Measurements from ENCODE around the gene IQGAP2.

IQGAP2 gene

DNA sequence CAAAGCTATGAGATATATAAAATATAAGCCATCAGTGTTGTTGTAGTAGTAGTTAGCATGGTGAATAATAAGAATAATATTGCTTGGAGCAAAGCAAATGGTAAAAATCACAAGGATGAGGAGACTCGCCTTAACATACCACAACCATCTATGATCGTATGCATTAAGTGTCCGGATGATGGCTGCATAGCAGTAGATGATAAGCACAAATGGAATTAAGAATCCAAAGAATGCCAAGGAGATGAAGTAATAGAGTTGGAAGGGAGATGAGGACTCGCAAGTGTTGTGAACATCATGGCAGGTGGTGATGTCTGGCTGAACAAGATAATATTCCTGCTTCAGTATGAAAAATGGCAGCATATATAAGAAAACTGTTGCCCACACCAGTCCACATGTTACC is 214.6 kb downstream of the IQGAP2 start:
- no peak for DNase-seq

DNA sequence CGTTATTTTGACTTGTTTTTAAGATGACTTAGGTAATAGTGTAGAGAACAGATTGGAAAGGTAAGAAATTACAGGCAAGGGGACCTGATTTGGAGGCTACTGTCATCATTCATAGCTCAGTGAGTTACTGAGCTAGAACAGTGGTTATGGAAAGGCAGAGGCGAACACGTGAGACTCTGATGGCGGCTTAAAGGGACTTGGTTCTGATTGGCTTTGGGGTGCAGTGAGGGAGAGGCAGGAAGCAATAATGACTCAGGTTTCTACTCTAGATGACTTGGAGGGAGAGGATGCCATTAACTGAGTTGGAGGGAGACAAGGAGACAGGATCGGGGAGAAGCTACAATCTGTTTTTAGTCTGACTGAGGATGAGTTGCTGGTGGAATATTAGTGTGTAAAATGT is 217.1 kb downstream of the IQGAP2 start:
- no peak for DNase-seq

DNA sequence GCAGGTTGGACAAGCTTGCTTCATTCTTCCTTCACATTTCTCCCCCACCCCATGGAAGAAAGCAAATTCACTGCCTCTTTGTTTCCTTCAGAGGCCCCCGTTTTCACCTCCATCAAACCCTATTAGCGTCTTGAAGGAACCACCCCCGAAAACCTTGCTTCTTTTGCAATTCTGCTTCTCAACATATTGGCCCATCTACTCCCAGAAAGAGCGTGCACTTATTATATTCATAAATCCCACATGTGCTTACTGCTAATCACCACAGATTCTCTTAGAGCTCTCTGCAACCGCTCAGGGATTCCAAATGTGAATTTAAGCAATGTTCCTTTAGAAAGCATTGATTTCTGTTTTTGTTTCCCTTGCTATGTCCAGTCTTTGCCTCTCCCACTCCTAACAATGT is 219.0 kb downstream of the IQGAP2 start:
- no peak for DNase-seq

DNA sequence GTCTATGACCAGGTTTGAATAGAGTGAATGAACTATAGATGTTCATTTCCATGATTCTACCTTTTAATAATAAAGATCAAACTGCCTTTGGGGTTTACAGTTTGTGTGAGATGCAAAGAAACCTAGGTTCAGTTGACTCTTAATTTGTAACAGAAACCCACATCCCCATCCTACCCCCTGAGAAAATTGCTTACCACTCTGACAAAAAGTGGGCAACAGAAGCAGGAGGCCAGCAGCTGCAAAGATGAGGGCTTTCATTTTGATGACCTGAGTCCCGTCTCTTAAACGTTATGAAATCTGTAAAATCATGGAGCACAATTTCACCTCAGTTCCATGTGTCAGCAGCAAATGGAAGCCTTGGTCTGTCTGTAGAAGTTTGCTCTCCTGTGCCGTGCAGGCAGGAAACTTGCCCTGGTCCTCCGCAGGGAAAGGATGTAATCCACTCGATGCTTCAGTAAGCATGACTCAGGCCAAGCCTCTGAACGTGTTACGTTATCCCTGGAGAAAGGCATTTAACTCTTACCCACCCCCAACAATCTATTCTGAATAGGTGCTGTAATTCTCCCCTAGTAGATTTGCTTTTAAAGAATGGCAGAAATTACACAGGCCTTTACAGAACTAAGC is 220.0 kb downstream of the IQGAP2 start, which contains the start of gene F2RL2:
Gene F2RL2 (minus strand): TSS at position 431 of the 624 bp plus-strand sequence. CDS start 173 bp downstream, at position 258.
- no peak for DNase-seq

DNA sequence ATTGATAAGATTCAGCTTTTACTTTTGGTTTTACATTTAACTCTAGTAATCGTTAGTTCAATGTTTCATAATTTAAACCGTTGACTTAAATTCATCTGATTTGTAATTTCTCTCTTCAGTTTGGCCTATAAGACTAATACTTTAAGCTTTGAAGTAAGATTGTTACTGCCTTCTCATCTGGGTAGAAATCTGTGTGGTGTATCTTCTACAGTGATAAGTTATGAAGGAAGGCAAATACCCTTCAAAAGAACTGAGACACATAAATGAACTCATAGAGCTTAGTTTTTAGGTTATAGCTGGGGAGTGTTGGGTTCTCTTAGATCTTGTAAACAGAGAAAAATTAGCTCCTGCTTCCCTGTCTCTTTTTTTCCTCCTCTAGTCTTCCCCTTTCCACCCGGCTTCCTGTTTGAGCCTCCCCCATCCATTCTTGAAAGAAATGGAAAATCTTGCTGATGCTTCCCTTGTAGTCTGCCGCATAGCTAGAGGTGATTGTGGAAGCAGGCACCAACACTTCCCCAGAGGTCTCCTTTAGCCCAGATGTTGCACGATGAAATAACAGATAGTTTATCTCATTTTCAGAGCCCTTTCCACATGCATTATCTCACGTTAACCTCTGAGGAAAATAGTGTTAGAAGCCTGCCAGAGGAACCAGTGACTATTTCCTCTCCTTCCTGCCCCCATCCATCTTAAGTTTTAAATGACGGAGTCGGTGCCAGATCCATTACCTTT is 222.2 kb downstream of the IQGAP2 start:
- DNase-seq, result no peak

DNA sequence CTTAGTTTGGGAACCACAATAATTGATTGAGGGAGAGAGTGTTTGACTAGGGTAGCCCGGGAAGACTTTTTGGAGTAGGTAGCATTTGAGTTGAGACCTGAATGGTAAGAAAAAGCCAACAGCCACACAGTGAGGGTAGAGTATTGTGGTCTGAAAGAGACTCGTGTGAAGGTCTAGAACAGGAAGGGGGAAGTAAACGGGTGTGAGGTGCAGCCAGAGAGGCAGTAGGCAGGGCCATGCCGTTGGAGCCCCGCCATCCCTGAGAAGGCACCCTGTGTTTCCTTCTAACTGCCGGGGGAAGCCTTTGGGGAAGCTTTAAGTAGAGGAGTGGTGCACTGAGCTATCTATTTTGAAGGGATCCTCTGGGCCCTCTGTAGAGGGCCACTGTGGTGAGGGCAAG is 223.7 kb downstream of the IQGAP2 start:
- DNase-seq, result no peak

DNA sequence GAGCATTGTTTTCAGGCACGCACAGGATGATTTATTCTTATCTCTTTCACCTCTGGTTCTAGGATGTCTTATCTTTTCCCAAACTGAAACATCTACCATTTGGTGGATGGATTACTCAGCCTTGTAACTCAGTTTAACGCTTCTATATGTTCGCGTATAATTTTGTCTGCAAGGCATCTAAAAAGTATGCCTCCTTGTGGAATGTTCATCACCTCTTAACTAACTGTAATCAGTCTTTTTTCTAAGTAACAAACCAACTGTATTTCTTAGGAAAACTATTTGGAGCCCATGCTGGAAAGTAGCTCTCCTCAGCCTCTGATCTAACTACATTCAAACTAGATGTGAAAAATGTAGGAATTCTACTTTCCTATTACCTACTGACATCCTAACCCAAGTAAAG is 231.6 kb downstream of the IQGAP2 start:
- no peak for DNase-seq

DNA sequence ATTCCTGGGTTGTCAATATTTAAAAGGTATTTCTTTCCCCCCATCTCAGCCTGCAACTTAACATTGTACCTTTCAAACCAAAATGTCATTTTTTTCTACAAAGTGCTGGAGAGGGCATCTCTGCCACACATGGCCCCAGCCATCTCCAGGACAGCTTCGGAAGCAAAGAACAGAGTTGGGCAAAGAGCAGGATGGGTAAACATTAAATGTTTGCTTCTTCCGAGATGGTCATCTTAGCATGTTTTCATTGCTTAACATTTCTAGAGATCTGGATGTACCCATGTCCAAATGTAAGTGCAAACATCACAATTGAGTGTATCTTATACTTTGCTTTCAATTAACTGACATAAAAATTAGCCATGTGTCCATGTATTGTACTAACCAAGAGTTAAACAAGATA is 234.4 kb downstream of the IQGAP2 start:
- DNase-seq, result no peak

DNA sequence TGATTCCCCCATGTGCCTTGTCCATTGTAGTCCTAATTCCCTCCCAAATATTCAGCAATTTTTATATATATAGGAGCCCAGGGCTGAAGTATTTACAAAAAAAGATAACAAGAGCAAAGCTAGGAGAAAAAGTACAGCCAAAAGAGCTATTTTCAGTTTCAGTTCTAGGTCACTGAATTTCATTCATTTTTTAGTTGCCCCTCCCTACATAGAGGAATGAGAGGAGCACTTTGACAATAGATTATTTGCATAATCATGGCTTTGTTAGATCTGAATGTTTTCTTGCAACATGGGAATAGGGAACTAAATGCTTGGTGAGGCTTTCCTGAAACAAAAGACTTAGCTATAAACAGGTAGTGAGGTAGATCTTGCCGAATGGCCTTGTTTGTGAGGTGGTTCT is 235.4 kb downstream of the IQGAP2 start:
- no peak for DNase-seq

DNA sequence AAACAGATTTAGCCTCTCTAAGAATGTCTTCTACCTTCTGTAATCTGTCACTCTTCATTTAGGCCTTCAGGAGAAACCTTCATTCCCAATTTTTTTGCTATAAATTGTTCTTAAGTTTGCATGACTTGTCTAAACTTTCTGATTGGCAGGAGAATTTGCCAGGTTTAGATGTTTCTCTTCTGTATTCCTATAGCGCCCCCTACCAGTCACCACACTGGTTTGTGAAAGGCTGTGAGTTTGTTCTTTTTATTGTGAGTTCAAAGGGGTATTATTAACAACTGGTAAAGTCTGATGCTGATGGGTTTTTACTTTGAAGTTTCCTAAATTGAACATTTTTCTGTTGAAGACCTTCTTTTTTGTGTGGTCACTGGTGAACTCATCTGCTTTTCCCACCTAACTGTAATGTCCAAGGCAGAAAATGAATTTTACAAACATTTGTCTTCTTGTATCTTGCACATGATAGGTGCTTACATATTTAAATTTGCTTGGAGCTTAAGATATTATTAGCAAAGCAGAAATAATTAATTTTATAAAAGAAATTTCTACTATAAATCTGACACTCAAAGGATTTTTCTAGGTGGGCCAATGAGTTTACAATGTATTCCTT is 238.5 kb downstream of the IQGAP2 start:
- peak; percentile 20 for DNase-seq

DNA sequence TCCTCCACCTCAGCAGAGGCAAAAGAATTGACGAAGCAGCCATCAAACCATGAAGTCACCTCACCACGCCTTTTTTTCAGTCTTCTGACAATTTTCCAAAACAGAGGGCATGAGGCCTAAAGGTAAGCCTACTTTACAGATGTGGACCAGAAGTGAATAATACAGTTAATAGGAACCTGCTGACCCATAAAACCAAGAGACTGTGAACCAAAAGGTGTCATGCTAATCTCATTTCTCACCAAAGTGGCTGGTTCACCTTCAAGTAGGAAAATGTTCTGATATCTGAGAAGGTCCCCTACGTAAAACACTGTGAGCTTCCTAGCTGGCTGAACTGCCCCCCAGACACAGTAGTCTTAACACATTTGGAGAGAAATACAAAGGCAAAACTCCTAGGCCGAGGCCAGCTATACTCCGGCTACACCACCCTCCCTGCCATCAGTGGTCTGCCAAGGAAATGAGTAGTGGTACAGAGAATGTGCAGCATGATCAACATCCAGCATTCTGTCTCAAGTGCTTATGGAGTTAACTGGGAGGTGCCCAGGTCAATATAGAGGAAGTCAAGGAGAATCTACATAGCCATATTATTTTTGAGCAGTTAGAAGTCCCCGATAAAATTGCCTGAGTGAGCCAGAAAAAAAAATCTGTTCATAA is 239.4 kb downstream of the IQGAP2 start:
- no peak for DNase-seq

DNA sequence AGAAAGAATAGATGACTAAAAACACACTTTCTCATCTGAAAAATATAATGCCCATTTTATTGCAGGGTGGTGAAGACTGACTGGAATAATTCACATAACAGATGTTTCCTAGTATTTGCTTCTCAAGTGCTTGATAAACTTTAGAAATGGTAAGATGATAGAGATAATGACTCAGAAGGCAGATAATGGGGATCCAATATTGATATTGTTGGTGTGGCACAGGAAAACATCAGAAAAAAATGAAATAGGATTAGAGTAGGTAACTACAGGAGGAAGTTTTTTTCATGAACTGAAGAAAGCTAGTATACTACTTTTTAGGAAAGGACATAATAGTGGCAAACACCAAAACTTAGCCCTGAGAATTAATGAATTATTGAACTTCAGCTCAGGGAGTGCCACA is 240.3 kb downstream of the IQGAP2 start:
- DNase-seq, result no peak

DNA sequence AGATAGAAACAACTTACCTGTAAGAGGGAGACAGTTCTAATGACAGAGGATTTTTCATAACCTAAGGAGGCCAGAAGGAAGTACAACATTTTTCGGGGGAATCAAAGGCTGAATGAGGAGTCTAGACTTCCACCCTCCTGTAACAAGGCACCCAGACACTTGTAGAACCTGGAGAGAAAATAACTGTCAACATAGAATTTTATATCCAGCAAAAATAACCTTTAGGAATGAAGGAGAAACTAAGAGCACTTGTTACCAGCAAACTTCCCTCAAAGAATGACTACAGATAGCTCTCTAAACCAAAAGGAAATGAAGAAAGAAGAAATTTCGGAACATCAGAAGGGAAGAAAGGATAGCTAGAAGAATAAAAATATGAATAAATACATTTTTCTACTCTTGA is 246.1 kb downstream of the IQGAP2 start:
- DNase-seq, result no peak

DNA sequence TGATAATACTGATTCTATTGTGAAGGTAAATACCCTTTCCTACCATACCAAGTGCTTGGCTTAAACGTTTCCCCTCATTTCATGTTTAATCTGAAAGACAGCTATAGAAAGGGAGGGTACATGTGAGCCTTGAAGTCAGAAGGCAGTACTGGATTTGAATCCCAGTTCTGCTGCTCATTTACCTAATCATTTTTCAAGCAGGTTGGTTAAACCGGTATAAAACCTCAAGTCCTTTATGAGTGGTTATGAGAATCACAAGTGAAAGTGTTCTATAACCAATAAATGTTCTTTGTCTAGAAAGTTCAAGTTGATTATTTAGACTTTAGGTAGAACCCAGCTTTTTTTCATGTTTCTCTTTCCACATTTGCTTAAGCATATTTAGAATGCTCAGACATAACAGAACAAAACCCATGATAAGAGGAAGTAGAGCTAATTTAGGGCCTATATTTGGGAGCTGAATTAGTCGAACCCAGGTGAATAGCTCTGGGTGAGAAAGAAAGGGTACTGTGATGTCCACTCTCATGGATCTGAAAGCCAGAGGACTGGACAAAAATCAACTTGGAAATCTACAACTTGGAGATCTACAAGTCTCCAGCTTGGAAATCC is 249.8 kb downstream of the IQGAP2 start:
- DNase-seq, result no peak

DNA sequence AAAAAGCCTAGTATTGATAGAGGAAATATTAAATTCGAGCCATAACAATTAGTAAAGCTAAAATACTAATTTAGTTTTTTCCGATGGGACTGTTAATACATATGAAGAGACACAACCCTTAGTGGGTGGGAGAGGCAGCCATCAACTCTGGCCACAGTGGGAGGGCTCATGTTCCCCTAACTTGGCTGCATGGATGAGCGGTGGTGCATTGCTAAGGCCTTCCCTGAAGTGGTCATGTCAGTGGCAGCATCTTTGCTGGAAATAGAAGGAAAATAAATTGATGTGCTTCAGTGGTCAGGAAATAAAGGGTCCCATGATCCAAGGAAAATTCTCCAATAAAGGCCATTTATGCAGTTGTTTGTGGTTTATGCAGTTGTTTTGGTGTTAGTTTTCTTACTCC is 254.0 kb downstream of the IQGAP2 start:
- no peak for DNase-seq

DNA sequence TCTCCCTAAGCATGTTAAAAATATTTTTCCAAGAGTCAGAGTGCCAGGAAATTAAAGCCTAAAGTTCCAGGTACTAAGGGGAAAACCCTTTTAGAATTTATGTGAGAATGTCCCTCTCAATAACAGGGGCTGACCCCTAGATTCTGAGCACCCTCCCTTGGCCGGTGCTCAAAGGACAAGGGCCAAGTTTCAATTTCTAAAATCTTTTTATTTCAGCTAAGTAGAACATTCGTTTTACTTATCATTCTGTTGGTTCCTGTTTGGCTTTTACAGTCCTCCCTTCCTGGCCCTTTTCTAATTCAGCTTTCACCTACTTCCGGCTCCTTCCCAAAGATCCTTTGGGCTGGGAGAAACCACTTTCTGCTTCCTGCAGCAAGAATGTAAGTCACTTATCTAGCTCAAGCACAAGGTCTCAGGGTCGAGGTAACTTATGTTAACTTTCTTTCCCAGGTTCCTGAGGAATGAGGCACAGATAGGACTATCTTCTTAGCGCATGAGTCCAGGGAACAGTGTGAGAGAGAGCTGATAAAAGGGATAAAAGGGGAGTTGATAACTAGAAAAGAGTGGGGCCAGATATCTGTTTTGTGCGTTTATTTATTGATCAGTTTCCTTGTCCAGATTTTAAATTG is 254.7 kb downstream of the IQGAP2 start:
- no peak for DNase-seq

DNA sequence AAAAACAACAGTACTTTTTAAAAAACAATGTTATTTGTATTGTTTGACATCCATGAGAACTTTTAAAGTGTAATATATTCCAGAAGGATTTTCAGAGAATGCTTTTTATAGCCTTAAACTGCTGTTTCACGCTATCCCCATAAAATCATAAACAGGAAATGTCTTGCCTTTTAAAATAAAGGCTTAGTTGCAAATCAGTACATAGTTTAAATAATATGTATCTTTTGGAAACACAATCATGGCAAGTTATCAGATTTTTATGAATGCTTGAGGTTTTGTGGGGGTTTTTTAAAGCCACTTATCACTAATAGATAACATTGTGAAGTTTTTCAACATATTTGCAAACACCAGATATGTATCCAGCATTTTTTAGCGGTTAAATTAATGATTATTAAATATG is 257.3 kb downstream of the IQGAP2 start:
- DNase-seq, result no peak

DNA sequence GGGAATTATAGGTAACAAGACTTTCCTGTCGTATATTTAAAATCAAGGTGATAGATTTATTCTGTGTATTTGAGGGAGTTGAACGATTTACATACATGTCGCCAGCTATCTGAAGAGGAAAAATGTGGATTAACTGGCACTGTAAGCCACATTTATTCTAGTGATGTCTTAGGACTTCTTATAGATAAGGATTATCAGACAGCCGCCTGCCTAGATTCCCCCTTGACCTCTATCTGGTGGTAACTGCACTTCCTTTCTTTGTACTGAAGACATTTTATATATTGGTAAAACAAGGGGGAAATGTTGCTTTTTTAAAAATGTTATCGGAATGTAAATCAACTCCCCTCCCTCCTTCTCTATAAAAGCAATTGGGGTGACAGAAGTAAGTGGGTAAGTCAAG is 259.4 kb downstream of the IQGAP2 start:
- DNase-seq, result no peak

DNA sequence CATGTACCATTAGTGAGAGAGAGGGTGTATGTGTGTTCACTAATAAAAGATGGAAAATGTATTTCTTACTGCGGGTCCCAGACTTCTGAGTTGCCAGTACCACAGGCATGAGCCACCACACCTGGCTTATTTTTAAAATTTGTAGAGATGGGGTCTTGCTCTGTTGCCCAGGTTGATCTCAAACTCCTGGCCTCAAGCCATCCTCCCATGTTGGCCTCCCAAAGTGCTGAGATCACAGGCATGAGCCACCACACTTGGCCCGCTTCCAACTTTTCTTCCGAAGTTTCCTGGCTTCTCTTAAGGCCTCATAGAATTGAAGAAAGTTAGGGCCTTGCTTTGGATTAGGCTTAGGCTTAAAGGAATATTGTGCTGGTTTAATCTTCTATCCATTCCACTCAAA is 260.5 kb downstream of the IQGAP2 start:
- DNase-seq, result no peak

DNA sequence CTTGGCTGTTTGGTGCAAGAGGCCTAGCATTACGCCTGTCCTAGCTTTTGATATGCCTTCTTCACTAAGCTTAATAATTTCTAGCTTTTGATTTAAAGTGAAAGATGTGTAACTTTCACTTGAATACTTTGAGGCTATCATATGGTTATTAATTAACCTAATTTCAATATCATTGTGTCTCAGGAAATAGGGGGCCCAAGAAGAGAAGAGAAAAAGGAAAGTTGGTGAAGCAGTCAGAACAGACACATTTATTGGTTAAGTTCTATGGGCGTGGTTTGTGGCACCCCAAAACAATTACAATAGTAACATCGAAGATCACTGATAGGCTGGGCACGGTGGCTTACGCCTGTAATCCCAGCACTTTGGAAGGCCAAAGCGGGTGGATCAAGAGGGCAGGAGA is 261.0 kb downstream of the IQGAP2 start:
- no peak for DNase-seq

DNA sequence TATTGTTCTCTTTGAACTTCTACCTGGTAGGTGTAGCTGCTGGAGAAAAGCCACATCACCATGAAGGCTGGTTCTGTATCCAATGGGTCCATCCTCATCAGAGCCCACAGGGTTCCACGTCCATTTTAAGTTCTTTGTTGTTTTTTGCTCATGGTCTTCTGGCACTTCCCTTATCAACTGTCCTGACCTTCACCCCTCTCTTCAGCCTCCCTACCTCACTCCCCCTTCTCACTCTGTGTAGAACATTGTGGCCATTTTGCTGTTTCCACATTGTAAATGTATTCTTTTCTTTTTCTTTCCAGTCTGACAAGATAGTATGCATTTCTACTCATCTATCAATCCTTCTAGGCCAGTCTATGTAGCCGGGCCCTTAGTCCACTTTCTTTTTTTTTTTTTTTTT is 264.4 kb downstream of the IQGAP2 start:
- DNase-seq, result no peak

DNA sequence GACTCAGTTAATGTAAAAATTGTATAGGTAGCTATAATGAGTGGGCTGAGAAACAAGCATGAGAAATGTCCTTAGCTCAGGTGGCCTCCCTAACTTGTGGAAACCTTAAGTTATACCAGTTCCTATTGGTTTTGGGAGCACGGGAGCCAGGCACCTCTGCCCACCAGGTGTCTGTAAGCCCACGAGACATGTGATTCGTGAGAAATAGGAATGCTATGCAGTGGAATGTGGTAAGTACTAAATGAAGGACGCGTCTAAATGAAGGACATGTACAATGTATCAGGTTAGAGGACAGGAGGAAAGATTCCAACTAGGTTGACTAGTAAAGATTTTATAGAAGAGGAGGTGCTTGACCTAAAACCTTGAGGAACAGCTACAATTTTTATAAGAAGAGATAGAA is 266.2 kb downstream of the IQGAP2 start:
- no peak for DNase-seq

DNA sequence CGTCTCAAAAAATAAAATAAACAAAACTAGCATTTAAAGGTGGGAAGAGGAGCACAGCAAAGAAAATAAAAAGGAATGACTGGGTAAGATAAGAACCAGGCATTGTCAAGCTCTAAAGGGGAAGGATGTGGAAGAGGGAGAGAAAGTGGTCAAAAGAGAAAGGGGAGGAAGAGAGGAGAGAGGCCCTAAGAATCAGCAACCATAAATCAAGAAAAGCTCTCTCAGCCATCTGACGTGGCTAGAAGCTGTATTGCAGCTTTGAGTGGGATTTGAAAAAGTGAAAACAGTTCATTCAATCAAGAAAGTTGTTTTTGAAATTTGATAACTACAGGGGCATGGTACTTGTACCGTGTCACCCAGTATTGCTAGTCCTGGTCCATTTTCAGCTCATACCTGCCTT is 267.4 kb downstream of the IQGAP2 start:
- DNase-seq, result no peak

All from NCI-H2029 treated with DMSO at 0.1 percent for 48 hours (cell line).